Fibroblast of villous mesenchyme (primary cell): Measurements from ENCODE around the gene NCOA1. TPM values are rescaled to one million over a fixed set of nuclear protein-coding genes. Genes with fewer than 3 reads are reported as not detected.
"Not testable (repeated sequence)": the region's sequence is repeated elsewhere in the genome, so short reads cannot be mapped to it uniquely, and the experiment has no call there.

Experiments used
- DNase-seq: peaks from one replicate; pipeline ENCODE4 v3.0.0-alpha.2; 2010; ENCODE audit warnings: low read depth
- H3K4me3 ChIP-seq: 2 replicates; pipeline ENCODE4 v1.5.1; 2011; ENCODE audit warnings: low read depth, mild to moderate bottlenecking, low read length
- total RNA-seq: library from RNA; depleted of rRNA; stranded (reverse); fragments of >200 nt; gene quantifications from 2 replicates; pipeline ENCODE4 v1.2.3, GENCODE V29; 2012
- TF ChIP-seq, protein P1 (sequence below): IDR thresholded peaks from 2 replicates; pipeline ENCODE4 v1.5.1; 2012; ENCODE audit warnings: low read depth, mild to moderate bottlenecking, low read length; ENCODE audit not compliant: insufficient read depth

The NCOA1 gene
- total RNA-seq, 1 donor: 19.0 TPM

DNA sequence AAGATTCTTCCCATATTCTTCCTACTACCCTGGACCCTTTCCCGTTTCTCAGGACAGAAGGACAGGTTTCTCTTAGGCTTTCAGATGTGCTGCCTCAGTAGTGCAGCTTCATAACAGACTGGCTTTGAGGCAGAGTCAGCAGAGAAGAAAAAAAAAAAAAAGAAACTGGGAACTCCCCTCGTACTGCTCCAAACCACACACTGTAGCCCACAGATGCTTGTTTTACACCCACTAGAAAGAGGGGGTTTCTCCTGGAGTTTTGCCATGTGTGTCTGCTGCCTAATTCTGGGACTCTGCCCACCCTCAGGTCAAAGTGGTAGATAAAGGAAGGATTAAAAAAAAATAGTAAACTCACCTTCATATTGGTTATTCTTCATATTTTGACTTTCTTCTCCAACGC lies 95.9 kb downstream of the NCOA1 start:
- TF ChIP-seq, protein P1, sequence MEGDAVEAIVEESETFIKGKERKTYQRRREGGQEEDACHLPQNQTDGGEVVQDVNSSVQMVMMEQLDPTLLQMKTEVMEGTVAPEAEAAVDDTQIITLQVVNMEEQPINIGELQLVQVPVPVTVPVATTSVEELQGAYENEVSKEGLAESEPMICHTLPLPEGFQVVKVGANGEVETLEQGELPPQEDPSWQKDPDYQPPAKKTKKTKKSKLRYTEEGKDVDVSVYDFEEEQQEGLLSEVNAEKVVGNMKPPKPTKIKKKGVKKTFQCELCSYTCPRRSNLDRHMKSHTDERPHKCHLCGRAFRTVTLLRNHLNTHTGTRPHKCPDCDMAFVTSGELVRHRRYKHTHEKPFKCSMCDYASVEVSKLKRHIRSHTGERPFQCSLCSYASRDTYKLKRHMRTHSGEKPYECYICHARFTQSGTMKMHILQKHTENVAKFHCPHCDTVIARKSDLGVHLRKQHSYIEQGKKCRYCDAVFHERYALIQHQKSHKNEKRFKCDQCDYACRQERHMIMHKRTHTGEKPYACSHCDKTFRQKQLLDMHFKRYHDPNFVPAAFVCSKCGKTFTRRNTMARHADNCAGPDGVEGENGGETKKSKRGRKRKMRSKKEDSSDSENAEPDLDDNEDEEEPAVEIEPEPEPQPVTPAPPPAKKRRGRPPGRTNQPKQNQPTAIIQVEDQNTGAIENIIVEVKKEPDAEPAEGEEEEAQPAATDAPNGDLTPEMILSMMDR: no peak
- no peak overlapping the region for H3K4me3 ChIP-seq
- DNase-seq: no peak

DNA sequence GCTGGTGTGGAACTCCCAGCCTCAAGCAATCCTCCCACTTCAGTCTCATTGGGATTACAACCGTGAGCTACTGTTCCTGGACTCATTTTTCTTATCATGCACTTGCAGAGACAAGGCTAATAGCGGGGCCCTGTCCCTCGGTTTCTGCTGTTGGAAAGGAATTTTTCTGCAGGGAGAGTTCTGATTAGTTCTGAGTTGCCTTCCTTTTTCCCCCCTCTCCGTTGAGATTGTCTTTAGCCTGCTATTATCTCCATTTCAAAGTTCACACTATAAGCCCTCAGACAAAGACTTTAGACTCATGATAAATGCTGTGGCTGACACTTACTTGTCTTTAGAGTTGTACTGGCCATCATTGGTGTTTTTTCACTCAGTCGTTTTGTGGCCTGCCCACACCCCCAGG lies 97.2 kb downstream of the NCOA1 start:
- H3K4me3 ChIP-seq: no peak overlapping the region
- DNase-seq: no peak
- TF ChIP-seq, protein P1: no peak

DNA sequence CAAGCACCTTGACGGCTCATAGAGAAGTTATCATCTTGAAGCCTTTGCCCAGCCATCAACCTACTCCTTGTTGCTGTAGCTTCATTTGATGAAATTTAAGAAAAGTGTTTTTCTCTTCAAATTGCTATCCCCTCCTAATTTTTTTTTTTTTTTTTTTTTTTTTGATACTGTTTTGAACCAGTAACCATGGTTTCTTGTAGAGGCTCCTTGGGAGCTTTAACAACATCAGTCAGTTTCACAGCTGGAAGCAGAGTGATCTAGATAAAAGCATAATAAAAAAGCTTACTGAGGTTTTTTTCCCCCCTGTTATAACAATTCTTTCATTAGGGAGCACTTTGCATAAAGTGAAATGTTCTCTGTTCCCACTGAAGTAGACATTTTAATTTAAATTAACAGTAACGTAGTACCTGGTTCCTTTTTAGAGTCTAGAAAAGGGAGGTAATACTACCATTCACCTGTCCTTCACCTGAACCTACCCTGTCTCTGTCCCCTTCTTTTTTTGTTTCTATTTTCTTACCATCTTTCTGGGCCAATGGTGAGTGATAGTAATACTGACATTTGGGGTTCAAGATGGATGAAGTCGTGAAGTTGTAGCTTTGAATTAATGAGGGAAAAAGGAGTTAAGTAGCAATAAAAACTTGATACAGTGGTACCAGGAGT lies 101.5 kb downstream of the NCOA1 start:
- TF ChIP-seq, protein P1: no peak
- no peak overlapping the region for H3K4me3 ChIP-seq
- no peak for DNase-seq

DNA sequence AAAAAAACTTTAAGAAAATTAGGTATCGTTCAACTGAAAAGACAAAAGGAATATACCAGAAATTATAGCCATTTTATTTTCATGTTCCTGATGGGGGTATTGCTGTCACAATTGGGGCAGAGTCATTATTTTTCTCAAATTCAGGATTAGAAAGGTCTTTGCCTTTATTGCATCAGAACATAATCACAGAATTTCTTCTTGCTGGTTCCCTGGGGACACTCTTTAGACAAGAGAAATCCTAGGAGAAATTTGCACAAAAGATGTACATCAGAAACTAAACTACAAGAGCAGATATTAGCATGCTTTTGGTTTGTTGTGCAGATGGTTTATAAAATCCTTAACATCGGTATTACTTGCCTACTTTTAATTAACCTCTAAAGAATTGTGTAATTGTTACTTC lies 103.2 kb downstream of the NCOA1 start:
- H3K4me3 ChIP-seq: no peak overlapping the region
- TF ChIP-seq, protein P1: no peak
- no peak for DNase-seq

DNA sequence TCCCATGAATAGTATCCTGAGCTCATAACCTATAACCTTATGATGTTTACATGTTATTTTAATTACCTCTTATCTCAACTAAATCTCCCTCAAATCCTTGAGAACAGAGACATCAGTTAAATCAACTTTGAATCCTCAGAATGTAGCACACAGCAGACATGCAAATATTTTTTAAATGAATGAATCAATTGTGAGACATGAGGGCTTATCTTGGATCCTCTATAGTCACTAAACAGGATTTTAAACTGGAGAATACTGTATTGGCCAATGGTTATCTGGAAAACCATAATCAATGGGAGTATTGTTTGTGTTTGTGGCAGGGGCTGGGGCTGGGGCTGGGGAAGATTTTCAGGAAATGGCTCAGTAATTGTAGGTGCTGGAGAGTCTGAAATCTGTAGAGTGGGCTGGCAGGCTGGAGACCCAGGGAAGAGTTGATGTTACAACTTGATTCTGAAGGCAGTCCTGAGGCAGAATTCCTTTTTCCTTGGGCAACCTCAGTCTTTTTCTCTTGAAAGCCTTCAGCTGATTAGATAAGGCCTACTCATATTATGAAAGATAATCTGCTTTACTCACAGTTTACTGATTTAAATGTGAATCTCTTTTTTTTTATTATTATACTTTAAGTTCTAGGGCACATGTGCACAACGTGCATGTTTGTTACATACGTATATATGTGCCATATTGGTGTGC lies 106.3 kb downstream of the NCOA1 start:
- H3K4me3 ChIP-seq: no peak overlapping the region
- DNase-seq: no peak
- TF ChIP-seq, protein P1: no peak

DNA sequence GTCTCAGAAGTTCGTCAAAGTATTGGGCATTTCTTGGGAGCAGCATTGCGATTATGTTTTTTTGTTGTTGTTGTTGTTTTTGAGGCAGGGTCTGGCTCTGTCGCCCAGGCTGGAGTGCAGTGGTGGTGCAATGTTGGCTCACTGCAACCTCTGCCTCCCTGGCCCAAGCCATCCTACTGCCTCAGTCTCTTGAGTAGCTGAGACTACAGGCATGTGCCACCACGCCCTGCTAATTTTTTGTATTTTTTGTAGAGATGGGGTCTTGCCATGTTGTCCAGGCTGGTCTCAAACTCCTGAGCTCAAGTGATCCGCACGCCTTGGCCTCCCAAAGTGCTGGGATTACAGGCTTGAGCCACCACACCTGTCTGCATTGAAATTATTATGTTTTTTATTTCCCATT lies 109.1 kb downstream of the NCOA1 start:
- DNase-seq, H3K4me3 ChIP-seq: not testable (repeated sequence)

DNA sequence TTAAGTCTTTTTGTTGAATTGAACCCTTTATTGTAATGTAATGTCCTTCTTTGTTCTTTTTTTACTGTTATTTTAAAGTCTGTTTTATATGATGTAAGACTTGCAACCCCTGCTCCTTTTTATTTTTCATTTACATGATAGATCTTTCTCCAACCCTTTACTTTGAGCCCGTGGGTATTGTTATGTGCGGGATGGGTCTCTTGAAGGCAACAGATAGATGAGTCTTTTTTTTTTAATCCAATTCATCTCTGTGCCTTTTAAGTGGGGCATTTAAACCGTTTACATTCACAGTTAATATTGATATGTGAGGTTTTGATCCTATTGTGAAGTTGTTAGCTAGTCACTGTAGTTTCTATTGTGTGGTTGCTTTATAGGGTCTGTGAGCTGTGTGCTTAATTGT lies 120.6 kb downstream of the NCOA1 start:
- no peak overlapping the region for H3K4me3 ChIP-seq
- DNase-seq: no peak
- TF ChIP-seq, protein P1: no peak
